HG03521 (cell line): Measurements from ENCODE around the gene STK33.

ENCODE experiments used
- ATAC-seq: cut with Tn5 transposase; IDR thresholded peaks from one replicate; pipeline ENCODE4 v1.9.1; 2021; ENCODE audit warnings: mild to moderate bottlenecking, moderate library complexity; ENCODE audit not compliant: unreplicated experiment

Gene STK33

GRCh38 chr11:8357891-8358566, 236.0 kb downstream of the STK33 start:
- no peak for ATAC-seq

GRCh38 chr11:8357505-8357888, 236.5 kb downstream of the STK33 start:
- ATAC-seq = no peak

- no peak for ATAC-seq
These were observed 237.1 kb downstream of the STK33 start for GRCh38 chr11:8356721-8357504.

- no peak for ATAC-seq
These were observed 237.8 kb downstream of the STK33 start for GRCh38 chr11:8356216-8356615.

- ATAC-seq = no peak
These were observed 238.6 kb downstream of the STK33 start for GRCh38 chr11:8355416-8355742.

- ATAC-seq = no peak
These were observed 239.2 kb downstream of the STK33 start for GRCh38 chr11:8354622-8355415.

- no peak for ATAC-seq
These were observed 241.0 kb downstream of the STK33 start for GRCh38 chr11:8352876-8353505.

GRCh38 chr11:8352103-8352875, 241.7 kb downstream of the STK33 start:
- ATAC-seq = no peak

- no peak for ATAC-seq
These were observed 242.8 kb downstream of the STK33 start for GRCh38 chr11:8351223-8351622.

GRCh38 chr11:8347978-8348377, 246.1 kb downstream of the STK33 start:
- no peak for ATAC-seq

- no peak for ATAC-seq
These were observed 247.8 kb downstream of the STK33 start for GRCh38 chr11:8346157-8346755.

GRCh38 chr11:8345179-8345578, 248.8 kb downstream of the STK33 start:
- ATAC-seq = no peak

- ATAC-seq = no peak
These were observed 249.7 kb downstream of the STK33 start for GRCh38 chr11:8344346-8344745.

- peak; percentile 62 for ATAC-seq
These were observed 251.0 kb downstream of the STK33 start for GRCh38 chr11:8342821-8343681.

- no peak for ATAC-seq
These were observed 252.0 kb downstream of the STK33 start for GRCh38 chr11:8341996-8342395.
